GM21576 (cell line): Measurements from ENCODE around the gene TAF1D.
"Not testable (repeated sequence)": the region's sequence is repeated elsewhere in the genome, so short reads cannot be mapped to it uniquely, and the experiment has no call there.

Source experiments
- ATAC-seq: cut with Tn5 transposase; IDR thresholded peaks from one replicate; pipeline ENCODE4 v1.9.1; 2021; ENCODE audit warnings: mild to moderate bottlenecking, moderate library complexity; ENCODE audit not compliant: unreplicated experiment

The TAF1D gene, protein sequence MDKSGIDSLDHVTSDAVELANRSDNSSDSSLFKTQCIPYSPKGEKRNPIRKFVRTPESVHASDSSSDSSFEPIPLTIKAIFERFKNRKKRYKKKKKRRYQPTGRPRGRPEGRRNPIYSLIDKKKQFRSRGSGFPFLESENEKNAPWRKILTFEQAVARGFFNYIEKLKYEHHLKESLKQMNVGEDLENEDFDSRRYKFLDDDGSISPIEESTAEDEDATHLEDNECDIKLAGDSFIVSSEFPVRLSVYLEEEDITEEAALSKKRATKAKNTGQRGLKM

DNA sequence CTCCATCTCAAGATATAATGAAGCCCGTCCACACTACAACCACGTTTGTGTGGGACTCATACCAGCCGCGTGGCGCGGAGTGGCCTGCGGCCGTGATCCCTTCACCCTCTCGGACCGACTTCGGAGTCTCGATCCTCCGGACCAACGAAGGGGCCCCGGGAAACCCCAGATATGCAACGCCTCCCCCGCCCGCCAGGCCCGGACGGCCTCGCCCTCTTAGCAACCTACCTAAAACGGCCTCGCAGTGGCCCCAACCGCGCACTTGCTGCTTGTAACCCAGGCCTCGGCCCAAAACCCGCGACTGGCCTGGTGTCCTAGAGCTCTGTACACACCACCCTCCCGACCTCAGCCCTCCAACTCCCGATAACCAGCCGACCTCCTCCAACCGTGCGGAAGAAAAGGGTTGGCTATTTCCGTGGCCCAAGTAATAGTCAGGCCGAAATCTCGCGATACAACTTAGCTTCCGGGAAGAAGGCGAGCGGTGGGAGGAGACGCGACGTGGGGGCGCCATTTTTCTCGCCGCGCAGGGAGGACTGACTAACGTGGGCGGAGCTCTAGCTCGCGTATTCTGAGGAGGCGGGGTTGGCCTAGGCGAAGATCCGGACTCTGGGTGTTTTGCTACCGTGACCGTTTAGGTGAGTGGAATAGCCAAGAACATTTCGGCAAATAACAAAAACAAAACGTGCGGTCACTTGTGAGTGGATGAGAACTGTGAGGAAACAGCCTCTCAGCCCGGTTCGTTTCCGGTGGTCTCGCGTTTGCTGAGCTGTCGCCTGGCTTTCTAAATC lies at the start of gene TAF1D, which contains the start of gene C11orf54:
Gene TAF1D (minus strand): TSS at position 402 of the 788 bp plus-strand sequence. CDS start 2,191 bp downstream, outside the sequence.
Gene C11orf54 (plus strand): TSS at position 579 of the 788 bp plus-strand sequence. CDS start 5,722 bp downstream, outside the sequence.
- peak; percentile 83 for ATAC-seq

GRCh38 chr11:93784935-93785360 lies 43.7 kb upstream of the TAF1D start:
- ATAC-seq: peak; percentile 18

- ATAC-seq: peak; percentile 97
These were observed 43.0 kb upstream of the TAF1D start, which contains the start of gene MED17 for GRCh38 chr11:93784145-93784934. Gene MED17 (plus strand): TSS chr11:93784282. CDS start chr11:93784514, 232 bp downstream.

GRCh38 chr11:93783765-93784144 lies 42.5 kb upstream of the TAF1D start:
- peak; percentile 40 for ATAC-seq

DNA sequence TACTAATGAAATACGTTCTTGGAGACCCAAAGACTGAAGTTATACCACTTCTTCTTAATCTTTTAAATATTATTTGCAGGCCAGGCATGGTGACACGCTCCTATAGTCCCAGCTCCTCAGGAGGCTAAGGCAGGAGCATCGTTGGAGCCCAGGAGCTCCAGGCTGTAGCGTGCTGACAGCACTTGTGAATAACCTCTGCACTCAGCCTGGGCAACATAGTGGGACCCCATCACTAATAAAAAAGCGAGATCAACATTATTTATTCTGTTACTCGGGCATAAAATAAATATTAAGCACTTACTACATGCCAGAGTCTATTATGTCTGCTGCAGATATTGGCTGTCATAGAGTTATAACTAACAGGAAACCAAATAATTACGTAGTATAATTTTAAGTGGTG lies 42.1 kb upstream of the TAF1D start:
- no peak for ATAC-seq

- no peak for ATAC-seq
These were observed 34.0 kb upstream of the TAF1D start for GRCh38 chr11:93775289-93775688.

- not testable (repeated sequence) for ATAC-seq
These were observed 33.3 kb upstream of the TAF1D start for GRCh38 chr11:93774560-93774959.

DNA sequence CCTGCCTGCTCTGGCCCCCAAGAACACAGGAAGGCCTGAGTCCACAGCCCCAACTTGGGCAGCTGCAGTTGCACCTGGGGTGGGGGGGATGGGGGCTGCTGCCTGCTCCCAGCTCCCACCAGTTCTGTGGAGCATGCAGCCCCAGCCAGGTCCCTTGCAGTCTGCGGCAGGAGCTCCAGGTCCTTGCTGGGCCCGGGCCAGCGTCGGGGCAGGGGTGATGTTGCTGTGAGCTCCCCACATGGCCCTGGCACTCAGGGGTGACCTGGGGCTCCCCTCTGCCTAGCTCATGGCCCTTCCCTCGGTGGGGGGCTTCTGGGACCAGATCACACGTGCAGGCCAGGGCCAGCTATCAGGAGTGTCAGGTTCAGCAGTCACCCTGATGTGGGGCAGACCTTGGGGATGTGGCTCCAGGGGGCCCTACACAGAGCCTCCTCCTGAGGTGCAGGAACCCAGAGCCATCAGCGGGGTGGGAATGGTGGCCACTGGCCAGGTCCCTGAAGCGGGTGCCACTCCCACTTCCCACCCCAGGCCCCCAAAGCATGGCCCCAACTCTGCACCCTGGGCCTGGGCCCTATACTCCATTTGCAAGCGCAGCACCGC lies 32.4 kb upstream of the TAF1D start:
- no peak for ATAC-seq

GRCh38 chr11:93773045-93773477 lies 31.8 kb upstream of the TAF1D start:
- no peak for ATAC-seq

GRCh38 chr11:93772123-93772522 lies 30.8 kb upstream of the TAF1D start:
- ATAC-seq: no peak

DNA sequence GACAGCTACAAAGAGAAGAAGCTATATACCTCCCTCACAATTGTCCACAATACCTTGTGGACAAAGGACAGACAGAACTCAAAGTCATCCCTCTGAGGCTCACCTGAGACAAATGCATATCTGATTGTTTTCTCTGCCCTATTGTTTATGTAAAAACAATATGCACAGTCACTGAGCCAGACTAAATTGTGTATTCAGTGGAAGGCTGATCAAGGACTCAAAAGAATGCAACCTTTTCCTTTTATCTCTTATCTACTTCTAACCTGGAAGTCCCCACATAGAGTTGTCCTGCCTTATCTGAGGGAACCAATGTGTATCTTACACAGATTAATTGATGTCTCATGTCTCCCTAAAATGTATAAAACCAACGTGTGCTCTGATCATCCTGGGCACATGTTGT lies 28.9 kb upstream of the TAF1D start:
- ATAC-seq: no peak

DNA sequence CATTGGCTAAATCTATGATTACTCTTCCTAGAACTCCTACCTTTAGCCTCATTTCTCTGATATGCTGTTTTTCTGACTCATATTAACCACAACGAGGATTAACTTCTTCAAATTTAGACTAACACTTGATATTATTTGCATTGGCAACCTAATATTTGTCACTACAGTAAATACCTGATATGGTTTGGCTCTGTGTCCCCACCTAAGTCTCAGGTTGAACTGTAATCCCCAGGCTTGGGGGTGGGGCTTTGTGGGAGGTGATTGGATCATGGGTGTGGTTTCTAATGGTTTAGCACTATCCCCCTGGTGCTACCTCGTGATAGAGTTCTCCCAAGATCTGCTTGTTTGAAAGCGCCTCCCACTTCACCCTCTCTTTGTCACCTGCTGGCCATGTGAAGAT lies 25.7 kb upstream of the TAF1D start:
- no peak for ATAC-seq

DNA sequence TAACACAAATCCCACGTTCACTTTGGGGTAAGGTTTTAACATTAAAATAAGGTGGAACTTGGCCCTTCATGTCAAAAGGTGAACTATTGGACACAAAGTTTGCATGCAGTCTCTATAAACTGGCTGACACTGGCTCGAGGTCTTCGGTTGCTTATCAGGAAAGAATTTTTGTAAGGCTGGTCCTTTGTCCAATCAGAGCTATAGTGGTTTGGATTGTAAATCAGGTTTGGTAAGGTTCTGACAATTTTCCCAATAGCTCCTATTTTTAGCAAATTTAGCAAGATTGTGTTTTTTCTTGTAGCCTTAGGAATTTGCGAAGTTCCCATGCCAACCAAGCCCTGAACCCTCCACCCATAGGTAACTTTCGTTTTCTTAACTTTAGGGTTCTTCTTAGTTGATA lies 25.2 kb upstream of the TAF1D start:
- ATAC-seq: no peak

- ATAC-seq: no peak
These were observed 24.3 kb upstream of the TAF1D start for GRCh38 chr11:93765551-93765950.

DNA sequence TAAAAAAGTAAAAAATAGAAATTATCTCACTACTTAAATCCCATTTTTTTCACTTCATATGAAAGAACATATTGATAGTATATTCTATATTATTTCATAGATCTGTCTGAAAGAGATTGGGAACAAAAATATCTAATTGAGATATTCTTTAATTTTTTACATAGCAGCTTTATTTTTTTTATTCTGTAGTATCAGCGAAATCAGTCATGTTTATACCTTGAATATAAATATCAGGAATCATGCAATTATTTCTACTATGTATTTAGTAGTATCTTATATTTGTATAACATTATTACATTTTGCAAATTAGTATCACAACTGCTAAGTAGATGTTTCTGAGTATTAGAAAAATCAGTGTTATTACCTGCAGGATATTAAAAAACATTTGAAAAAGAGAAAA lies 20.6 kb upstream of the TAF1D start:
- ATAC-seq: no peak

DNA sequence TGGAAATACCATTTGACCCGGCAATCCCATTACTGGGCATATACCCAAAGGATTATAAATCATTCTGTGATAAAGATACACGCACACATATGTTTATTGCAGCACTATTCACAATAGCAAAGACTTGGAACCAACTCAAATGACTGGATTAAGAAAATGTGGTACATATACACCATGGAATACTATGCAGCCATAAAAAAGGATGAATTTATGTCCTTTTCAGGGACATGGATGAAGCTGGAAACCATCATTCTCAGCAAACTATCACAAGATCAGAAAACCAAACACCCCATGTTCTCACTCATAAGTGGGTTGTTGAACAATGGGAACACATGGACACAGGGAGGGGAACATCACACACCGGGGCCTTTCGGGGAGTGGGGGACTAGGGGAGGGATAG lies 17.8 kb upstream of the TAF1D start:
- ATAC-seq: not testable (repeated sequence)

- no peak for ATAC-seq
These were observed 16.9 kb upstream of the TAF1D start for GRCh38 chr11:93757924-93758865.

DNA sequence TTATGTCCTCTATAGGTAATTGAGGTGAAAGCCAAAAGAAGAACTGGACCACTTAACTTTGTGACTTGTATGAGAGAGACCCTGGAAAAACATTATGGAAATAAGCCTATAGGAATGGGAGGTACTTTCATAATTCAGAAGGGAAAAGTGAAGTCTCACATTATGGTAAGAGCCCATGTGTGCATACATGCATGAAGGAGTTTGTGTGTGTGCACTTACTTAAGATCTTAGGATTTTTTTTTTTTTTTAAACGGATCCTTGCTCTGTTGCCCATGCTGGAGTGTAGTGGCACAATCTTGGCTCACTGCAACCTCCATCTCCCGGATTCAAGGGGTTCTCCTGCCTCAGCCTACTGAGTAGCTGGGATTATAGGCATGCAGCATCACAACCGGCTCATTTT lies 16.0 kb upstream of the TAF1D start:
- no peak for ATAC-seq

DNA sequence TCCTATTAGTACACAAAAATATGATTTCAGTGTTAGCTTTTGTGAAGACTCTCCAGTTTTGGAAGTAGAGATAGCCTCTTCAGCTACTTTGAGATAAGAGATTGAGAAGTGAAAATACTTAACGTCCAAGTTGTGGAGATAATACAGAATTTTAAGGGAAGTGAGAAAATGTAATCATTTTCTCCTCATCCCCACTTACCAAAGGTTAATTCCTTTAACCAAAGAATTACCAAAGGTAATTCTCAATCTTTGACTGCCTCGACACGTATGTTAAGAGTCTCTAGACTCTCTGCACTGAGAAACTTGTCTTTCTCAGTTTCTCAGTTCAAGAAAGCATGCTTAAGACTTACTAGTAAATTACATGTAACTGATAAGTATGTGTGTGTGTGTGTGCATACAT lies 15.5 kb upstream of the TAF1D start:
- ATAC-seq: no peak

DNA sequence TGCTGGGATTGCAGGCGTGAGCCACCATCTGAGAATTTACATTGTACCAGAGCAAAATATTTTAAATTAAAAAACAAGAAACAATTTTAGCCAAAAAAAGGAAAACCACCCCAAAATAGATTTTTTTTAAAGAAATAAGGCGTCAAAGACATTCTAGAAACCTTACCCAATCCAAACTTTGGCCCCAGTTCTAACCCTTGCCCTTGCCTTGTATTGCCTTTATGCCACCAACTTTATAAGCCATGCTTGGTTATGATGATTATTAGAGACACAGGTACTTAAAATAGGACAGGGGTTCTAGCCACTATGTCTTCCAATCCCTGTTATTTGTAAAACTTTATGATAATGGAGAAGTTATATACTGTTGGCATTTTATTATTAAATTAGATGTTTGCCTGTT lies 11.9 kb upstream of the TAF1D start:
- ATAC-seq: no peak
